Skin of body (tissue), 2 donors: ENCODE results near the gene MS4A10. TPM values are rescaled to one million over a fixed set of nuclear protein-coding genes. Genes with fewer than 3 reads are reported as not detected.
"Not testable (repeated sequence)": the region's sequence is repeated elsewhere in the genome, so short reads cannot be mapped to it uniquely, and the experiment has no call there.

Experiments used
- DNase-seq: peaks from one replicate; lab custom pipeline; 2025; lab: John Stamatoyannopoulos, UW
- total RNA-seq: library from RNA; depleted of rRNA; stranded (reverse); fragments of >200 nt; gene quantifications from one replicate; pipeline ENCODE4 v1.2.3, GENCODE V29; 2014

MS4A10 gene
- total RNA-seq, 1 donor from 2014 or later, result not detected

- DNase-seq, result not testable (repeated sequence)
Observed at GRCh38 chr11:60823745-60824306, 38.7 kb downstream of the MS4A10 start.

GRCh38 chr11:60825118-60825517 is 40.0 kb downstream of the MS4A10 start:
- no peak for DNase-seq

- DNase-seq, result no peak
Observed at GRCh38 chr11:60825790-60826189, 40.7 kb downstream of the MS4A10 start.

- DNase-seq, result no peak
Observed at GRCh38 chr11:60830478-60831142, 45.5 kb downstream of the MS4A10 start.

GRCh38 chr11:60831143-60831500 is 46.0 kb downstream of the MS4A10 start:
- DNase-seq, result peak; percentile 49

- no peak for DNase-seq
Observed at GRCh38 chr11:60831501-60832079, 46.5 kb downstream of the MS4A10 start.

- DNase-seq, result no peak
Observed at GRCh38 chr11:60834742-60835533, 49.8 kb downstream of the MS4A10 start.

- no peak for DNase-seq
Observed at GRCh38 chr11:60835534-60835846, 50.4 kb downstream of the MS4A10 start.

GRCh38 chr11:60836866-60837515 is 51.9 kb downstream of the MS4A10 start:
- DNase-seq, result no peak

GRCh38 chr11:60838132-60838531 is 53.0 kb downstream of the MS4A10 start:
- DNase-seq, result no peak

- DNase-seq, result peak; percentile 51
Observed at GRCh38 chr11:60840470-60841430, 55.6 kb downstream of the MS4A10 start.

- peak; percentile 96 for DNase-seq
Observed at GRCh38 chr11:60841797-60842667, 56.9 kb downstream of the MS4A10 start, which contains the start of gene CCDC86. Gene CCDC86, plus strand, starts transcription at chr11:60842113. Its CDS starts 12 bp downstream, at chr11:60842125.

GRCh38 chr11:60842668-60843600 is 57.8 kb downstream of the MS4A10 start:
- no peak for DNase-seq

GRCh38 chr11:60844045-60844869 is 59.1 kb downstream of the MS4A10 start:
- DNase-seq, result no peak

- no peak for DNase-seq
Observed at GRCh38 chr11:60844870-60845221, 59.7 kb downstream of the MS4A10 start.

GRCh38 chr11:60845338-60845737 is 60.2 kb downstream of the MS4A10 start:
- DNase-seq, result no peak

- no peak for DNase-seq
Observed at GRCh38 chr11:60847281-60847680, 62.1 kb downstream of the MS4A10 start.

GRCh38 chr11:60847896-60848295 is 62.8 kb downstream of the MS4A10 start:
- DNase-seq, result no peak
